ENCODE measurements around the gene GABRG3. TPM values are rescaled to one million over a fixed set of nuclear protein-coding genes. Genes with fewer than 3 reads are reported as not detected.

The GABRG3 gene
- total and polyA plus RNA-seq, 11 donors, result not detected

DNA sequence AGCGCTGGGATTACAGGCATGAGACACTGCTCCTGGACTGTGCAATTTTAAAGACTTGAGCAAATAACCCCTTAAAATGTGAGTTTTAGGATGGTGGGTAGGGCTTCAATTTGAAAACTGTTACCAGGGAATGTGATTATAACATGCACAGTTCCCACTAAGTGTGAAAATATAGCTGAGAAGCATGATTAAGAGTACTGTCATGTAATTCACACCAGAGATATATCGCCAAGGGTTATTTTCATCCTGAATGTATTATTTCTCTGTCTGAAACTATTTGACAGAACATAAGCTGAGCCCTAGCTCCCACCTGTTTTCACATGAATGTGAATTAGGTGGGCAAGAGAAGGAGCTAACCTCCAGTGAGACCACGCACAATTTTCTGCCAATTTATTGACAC, 457.2 kb downstream of the GABRG3 start:
- no peaks in the 10 kb centered on the region for H3K36me3 ChIP-seq
- H3K4me1 ChIP-seq, result no peaks in the 10 kb centered on the region
- intact Hi-C loops (cut with DNase I), result no loop called here
- H3K9me3 ChIP-seq, result peaks cover 0 to 19% (median 2%) of the 10 kb centered on the region in 12 donors
- DNase-seq (no peak), ATAC-seq (no peak)
- TF ChIP-seq POLR2A (IDR thresholded peaks at IDR 0.05), result no peak
- TF ChIP-seq, protein P1, sequence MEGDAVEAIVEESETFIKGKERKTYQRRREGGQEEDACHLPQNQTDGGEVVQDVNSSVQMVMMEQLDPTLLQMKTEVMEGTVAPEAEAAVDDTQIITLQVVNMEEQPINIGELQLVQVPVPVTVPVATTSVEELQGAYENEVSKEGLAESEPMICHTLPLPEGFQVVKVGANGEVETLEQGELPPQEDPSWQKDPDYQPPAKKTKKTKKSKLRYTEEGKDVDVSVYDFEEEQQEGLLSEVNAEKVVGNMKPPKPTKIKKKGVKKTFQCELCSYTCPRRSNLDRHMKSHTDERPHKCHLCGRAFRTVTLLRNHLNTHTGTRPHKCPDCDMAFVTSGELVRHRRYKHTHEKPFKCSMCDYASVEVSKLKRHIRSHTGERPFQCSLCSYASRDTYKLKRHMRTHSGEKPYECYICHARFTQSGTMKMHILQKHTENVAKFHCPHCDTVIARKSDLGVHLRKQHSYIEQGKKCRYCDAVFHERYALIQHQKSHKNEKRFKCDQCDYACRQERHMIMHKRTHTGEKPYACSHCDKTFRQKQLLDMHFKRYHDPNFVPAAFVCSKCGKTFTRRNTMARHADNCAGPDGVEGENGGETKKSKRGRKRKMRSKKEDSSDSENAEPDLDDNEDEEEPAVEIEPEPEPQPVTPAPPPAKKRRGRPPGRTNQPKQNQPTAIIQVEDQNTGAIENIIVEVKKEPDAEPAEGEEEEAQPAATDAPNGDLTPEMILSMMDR (IDR thresholded peaks at IDR 0.05), result no peak
- H3K27ac ChIP-seq, result no peak overlapping the region
- no peaks in the 10 kb centered on the region for H3K27me3 ChIP-seq
- no peak overlapping the region for H3K4me3 ChIP-seq
- 61 to 95% (median 90%) methylated on average over 3 of the region's 3 CpGs for WGBS, 4 donors

DNA sequence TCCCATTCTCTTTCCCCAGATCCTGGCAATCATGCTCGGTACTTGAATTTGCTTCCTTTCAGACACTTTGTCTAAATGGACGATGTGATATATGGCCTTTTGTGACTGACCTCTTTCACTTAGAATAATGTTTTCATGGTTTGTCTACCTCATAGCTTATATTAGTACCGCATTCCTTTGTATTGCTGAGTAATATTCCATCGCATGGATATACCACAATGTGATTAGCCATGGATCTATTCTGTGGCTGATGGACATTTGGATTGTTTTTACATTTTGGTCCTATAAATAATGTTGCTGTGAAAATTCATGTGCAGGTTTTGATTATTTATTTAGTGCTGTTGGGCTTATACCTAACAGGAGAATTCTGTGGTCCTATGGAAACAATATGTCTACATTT, 458.6 kb downstream of the GABRG3 start:
- TF ChIP-seq, protein P1 (IDR thresholded peaks at IDR 0.05), result no peak
- no peak for TF ChIP-seq POLR2A (IDR thresholded peaks at IDR 0.05)
- intact Hi-C loops (cut with DNase I), result no loop called here
- Histone ChIP-seq H3K4me3 (no peak overlapping the region), H3K9me3 (peaks cover 0 to 28% (median 2%) of the 10 kb centered on the region in 12 donors), H3K36me3 (no peaks in the 10 kb centered on the region), H3K27ac (no peak overlapping the region), H3K27me3 (no peaks in the 10 kb centered on the region), H3K4me1 (no peaks in the 10 kb centered on the region)
- 93 to 96% (median 94%) methylated on average over 4 of the region's 4 CpGs for WGBS, 4 donors
- DNase-seq (no peak), ATAC-seq (no peak)

DNA sequence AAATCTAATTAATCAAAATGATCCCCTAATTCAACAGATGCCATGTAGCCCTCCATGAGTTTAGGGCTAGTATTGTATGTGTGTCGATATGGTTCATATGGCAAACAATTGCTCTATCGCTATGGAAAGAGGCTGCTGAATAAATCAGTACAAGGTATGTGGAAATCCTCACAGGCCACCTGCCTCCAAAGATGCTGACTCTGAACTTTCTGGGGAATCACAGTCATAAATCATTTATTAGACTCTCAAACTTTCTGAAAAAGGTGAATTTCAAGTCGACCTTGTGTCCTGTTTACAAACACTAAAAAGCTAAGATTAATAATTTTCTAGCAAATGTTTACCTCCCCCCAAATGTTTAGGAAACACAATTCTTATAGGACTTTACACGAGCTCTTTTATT, 462.6 kb downstream of the GABRG3 start:
- ATAC-seq (no peak), DNase-seq (no peak)
- intact Hi-C loops (cut with DNase I), result no loop called here
- Histone ChIP-seq H3K27ac (no peak overlapping the region), H3K9me3 (peaks cover 0 to 31% (median 2%) of the 10 kb centered on the region in 12 donors), H3K36me3 (no peaks in the 10 kb centered on the region), H3K4me3 (no peak overlapping the region), H3K4me1 (no peaks in the 10 kb centered on the region), H3K27me3 (no peaks in the 10 kb centered on the region)
- no peak for TF ChIP-seq POLR2A (IDR thresholded peaks at IDR 0.05)
- TF ChIP-seq, protein P1 (IDR thresholded peaks at IDR 0.05), result no peak
- WGBS, 4 donors, result 69 to 75% (median 75%) methylated on average over 4 of the region's 4 CpGs

DNA sequence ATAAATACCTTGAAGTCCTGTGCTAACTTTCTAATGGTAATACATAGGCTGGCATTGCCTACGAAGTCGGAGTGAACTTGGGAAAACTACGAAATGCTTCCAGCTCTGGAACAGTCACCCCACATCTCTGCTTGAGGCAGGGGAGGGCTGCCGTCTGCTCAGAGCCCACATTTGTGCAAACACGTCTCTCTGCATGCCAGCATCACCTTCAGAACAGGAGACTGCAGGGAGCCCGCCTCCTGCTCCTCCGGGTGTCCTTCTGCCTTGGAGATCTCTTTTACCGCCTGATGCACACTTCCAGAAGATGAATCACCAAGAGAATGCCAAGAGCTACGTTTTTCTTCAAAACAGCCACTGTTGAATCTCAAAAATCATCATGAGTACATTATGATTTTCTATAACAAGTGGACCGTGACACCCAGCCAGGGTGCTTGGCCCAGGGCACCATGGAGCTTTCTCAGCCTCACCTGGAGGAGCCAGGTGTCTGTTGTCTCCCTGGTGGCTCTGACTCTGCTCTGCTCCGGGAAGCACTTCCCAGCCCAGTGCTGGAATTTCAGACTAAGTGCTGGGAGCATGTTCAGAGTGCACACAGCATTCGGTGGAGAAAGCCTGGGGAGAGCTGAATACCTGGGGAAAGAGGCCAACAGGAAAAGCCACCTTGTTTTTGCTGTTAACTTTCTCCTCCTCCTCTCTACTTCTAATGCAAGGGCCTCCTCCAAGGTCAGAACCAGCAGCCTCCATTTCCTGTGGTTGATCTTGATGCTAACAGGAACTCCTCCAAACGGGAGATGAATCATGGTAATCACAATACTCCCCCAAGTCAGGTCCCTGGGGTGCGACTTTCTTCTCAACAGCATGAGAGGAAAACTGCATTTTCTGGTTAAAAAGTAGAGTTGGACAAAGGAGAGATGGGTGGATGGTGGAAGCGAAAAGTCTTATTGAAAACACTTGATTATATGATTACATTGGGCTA, 467.7 kb downstream of the GABRG3 start:
- H3K9me3 ChIP-seq, result peaks cover 0 to 9% (median 0%) of the 10 kb centered on the region in 12 donors
- no peak for ATAC-seq
- no peaks in the 10 kb centered on the region for H3K4me1 ChIP-seq
- WGBS, 4 donors, result 67 to 71% (median 70%) methylated on average over 15 of the region's 15 CpGs
- TF ChIP-seq, protein P1 (IDR thresholded peaks at IDR 0.05), result no peak
- TF ChIP-seq POLR2A (IDR thresholded peaks at IDR 0.05), result no peak
- no peak overlapping the region for H3K4me3 ChIP-seq
- no peaks in the 10 kb centered on the region for H3K27me3 ChIP-seq
- no peaks in the 10 kb centered on the region for H3K36me3 ChIP-seq
- intact Hi-C loops (cut with DNase I), result no loop called here
- DNase-seq, result no peak
- H3K27ac ChIP-seq, result no peak overlapping the region

Measured in heart left ventricle (tissue), 16 donors.